Placental epithelial cell (primary cell): Measurements from ENCODE around the gene ANKRD34B. TPM values are rescaled to one million over a fixed set of nuclear protein-coding genes. Genes with fewer than 3 reads are reported as not detected.

Experiments used
- small RNA-seq: library from RNA; depleted of rRNA; stranded (forward); fragments of <200 nt; gene quantifications from one replicate; pipeline ENCODE3, GENCODE V24; 2012
- total RNA-seq: library from RNA; depleted of rRNA; stranded (reverse); fragments of >200 nt; gene quantifications from 2 replicates; pipeline ENCODE4 v1.2.3, GENCODE V29; 2012

ANKRD34B gene
- under 0.01 TPM in 1 of 2 replicates, not detected in the other for total RNA-seq

DNA sequence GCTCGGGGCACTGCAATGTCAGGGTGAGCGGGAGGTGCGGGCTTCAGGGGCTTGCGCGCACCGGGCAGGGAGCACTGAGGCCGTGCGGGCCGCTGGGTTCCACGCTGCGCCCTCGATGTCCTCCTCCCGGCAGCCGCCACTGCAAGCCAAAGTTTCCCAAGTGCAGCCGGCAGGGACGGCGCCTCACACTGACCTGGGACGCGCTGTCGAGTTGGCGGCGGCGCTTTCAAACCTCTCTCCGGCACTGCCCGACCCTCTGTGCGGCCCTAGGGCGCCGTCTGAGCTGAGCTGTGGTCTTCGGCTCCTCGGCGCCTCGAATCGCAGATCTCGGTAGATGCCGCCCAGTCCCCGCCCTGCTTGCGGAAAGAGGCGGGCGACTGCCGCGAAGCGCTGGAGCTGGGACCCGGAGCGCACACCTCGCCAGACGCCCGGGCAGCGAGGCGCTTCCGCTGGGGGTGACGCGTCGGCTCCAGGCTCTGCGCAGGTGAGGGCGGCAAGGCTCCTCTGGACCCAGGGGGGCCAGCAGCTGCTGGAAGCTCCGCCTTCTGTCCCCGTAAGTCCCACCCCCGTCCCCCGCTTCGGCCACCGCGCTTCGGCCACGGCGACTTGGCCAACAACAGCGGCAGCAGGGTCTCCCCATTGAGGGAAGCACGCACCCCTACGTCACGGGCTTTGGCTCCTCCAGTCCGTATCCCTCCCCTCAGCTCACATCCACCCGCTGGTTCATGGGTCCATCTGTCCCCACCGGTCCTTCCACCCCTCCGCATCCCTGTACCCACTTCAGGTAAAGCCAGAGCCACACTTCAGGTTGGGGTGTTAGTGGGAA lies at the start of gene ANKRD34B:
Gene ANKRD34B, minus strand, starts transcription at position 320 of the 826 bp plus-strand sequence. CDS start 10,261 bp downstream, outside the sequence.

Small RNA genes lying within 50 kb of the gene (small RNA-seq; reads per million reads assigned to genes)
- not detected for gene DBIP2

Other genes starting within 250 kb of the ANKRD34B start
- gene ZFYVE16, start 162.2 kb downstream of the ANKRD34B start, total RNA-seq = 21.2 and 21.8 TPM in 2 replicates
- 5.1 and 5.6 TPM in 2 replicates for gene FAM151B, start 82.2 kb downstream of the ANKRD34B start, total RNA-seq
- 17.8 and 23.6 TPM in 2 replicates for gene MSH3, start 84.4 kb upstream of the ANKRD34B start, total RNA-seq
- 14.1 and 27.1 TPM in 2 replicates for gene DHFR, start 84.7 kb upstream of the ANKRD34B start, total RNA-seq